K562 (cell line): ENCODE results near the gene LRRK1. TPM values are rescaled to one million over a fixed set of nuclear protein-coding genes. Genes with fewer than 3 reads are reported as not detected.
A peak's percentile ranks its signal among the peaks of the same experiment; 100 is the strongest.

Experiments used
- ATAC-seq: fragments of 200-7000 bp; cut with Tn5 transposase; 3 replicates; pipeline ENCODE4 v1.9.1; 2020; ENCODE audit warnings: moderate library complexity
- BruUV-seq: library from RNA; stranded (reverse); fragments of 400-500 nt; replicated peaks from 2 replicates; lab custom pipeline; 2021; lab: Mats Ljungman, UMichigan
- CTCF ChIA-PET: fragments of 300-600 bp; formaldehyde crosslinking; extraction: SDS; loops from one replicate; lab custom pipeline; 2021; ENCODE audit warnings: low intra/inter-chr PET ratio; lab: Yijun Ruan, JAX
- POLR2A ChIA-PET: fragments of 300-600, 350-650 bp; sonication (Branson Sonifier 250); formaldehyde crosslinking; extraction: SDS; loops from one replicate; lab custom pipeline; 2021; ENCODE audit warnings: antibody characterized with exemption, inconsistent platforms; lab: Yijun Ruan, JAX
- DNase-seq, 4 experiments: peaks; one replicate each; pipeline versions ENCODE4 v3.0.0 to v3.0.0-alpha.2; 2011 to 2018; ENCODE audit warnings: low spot score in 3 of 4, mixed read lengths in 3 of 4; ENCODE audit errors: extremely low read depth in 1 of 4
- FAIRE-seq: peaks from 2 replicates; lab custom pipeline; 2011; peaks lifted over from hg19 to GRCh38; lab: Jason Lieb, UNC
- H2AFZ ChIP-seq: 2 replicates; pipeline ENCODE4 v1.6.0; 2011; ENCODE audit warnings: low read depth, low read length, control low read depth, inconsistent platforms
- H3K27ac ChIP-seq: fragments of 200-600 bp; 3 replicates; pipeline ENCODE4 v1.8.0; 2011; ENCODE audit warnings: low read depth, mild to moderate bottlenecking, control low read depth, inconsistent platforms, low read length, moderate library complexity, mixed read lengths; ENCODE audit errors: extremely low read depth
- H3K27me3 ChIP-seq, 2 experiments: fragments of 300-600 bp in 1 of 2; 2 replicates in 1 of 2; 3 replicates in 1 of 2; pipeline versions ENCODE4 v1.6.0 to v1.8.0; 2011; ENCODE audit warnings: inconsistent platforms in 2 of 2, low read length in 2 of 2, mild to moderate bottlenecking in 1 of 2, mixed read lengths in 1 of 2, moderate library complexity in 1 of 2; ENCODE audit not compliant: control insufficient read depth in 2 of 2, insufficient read depth in 2 of 2
- H3K36me3 ChIP-seq: fragments of 300-600 bp; 3 replicates; pipeline ENCODE4 v1.8.0; 2011; ENCODE audit warnings: mild to moderate bottlenecking, low read length, inconsistent platforms; ENCODE audit not compliant: control insufficient read depth, insufficient read depth
- H3K4me1 ChIP-seq, 2 experiments: fragments of 200-600 bp in 1 of 2; replicated peaks in 1 of 2; 2 replicates in 1 of 2; 3 replicates in 1 of 2; pipeline versions ENCODE4 v1.5.1 to v1.8.0; 2011; ENCODE audit warnings: inconsistent platforms in 2 of 2, low read length in 2 of 2, mild to moderate bottlenecking in 1 of 2, mixed read lengths in 1 of 2, moderate library complexity in 1 of 2; ENCODE audit not compliant: control insufficient read depth in 2 of 2, insufficient read depth in 2 of 2
- H3K4me2 ChIP-seq: 2 replicates; pipeline ENCODE4 v1.6.1; 2011; ENCODE audit warnings: low read length, control low read depth, inconsistent platforms, mixed read lengths; ENCODE audit not compliant: insufficient read depth
- H3K4me3 ChIP-seq: fragments of 200-600 bp; sonication (generic), shearing (Covaris generic); 2 replicates; pipeline ENCODE4 v1.5.1; 2016; ENCODE audit warnings: control low read depth, inconsistent platforms
- H3K79me2 ChIP-seq: fragments of 200-600 bp; 3 replicates; pipeline ENCODE4 v1.8.0; 2011; ENCODE audit warnings: low read length, inconsistent platforms; ENCODE audit not compliant: control insufficient read depth, insufficient read depth
- H3K9ac ChIP-seq, 2 experiments: 2 replicates each; pipeline versions ENCODE4 v1.6.0 to v1.6.1; 2011; ENCODE audit warnings: low read depth in 2 of 2, low read length in 2 of 2, control low read depth in 1 of 2, inconsistent platforms in 1 of 2, mild to moderate bottlenecking in 1 of 2, mixed read lengths in 1 of 2; ENCODE audit not compliant: insufficient read depth in 1 of 2
- H3K9me1 ChIP-seq: one replicate; pipeline ENCODE4 v1.6.0; 2011; ENCODE audit warnings: inconsistent platforms, mild to moderate bottlenecking, low read length, moderate library complexity; ENCODE audit not compliant: control insufficient read depth, insufficient read depth
- H3K9me3 ChIP-seq: replicated peaks from 2 replicates; pipeline ENCODE4 v1.5.1; 2011; ENCODE audit warnings: low read depth, low read length, inconsistent platforms; ENCODE audit not compliant: control insufficient read depth, insufficient read depth
- H4K20me1 ChIP-seq: replicated peaks from 2 replicates; pipeline ENCODE4 v1.6.1; 2011; ENCODE audit warnings: low read length, inconsistent platforms, mixed read lengths; ENCODE audit not compliant: control insufficient read depth, insufficient read depth
- CBX3 ChIP-seq, 2 experiments: IDR thresholded peaks; 1 replicate in 1 of 2; 2 replicates in 1 of 2; pipeline ENCODE4 v1.6.1; 2012; ENCODE audit warnings: inconsistent platforms in 2 of 2, low read length in 2 of 2, borderline replicate concordance in 1 of 2, control low read depth in 1 of 2
- MAFG ChIP-seq: fragments of 450-650 bp; conservative IDR thresholded peaks from 2 replicates; pipeline ENCODE4 v1.6.1; 2016; ENCODE audit warnings: missing genetic modification characterization, missing compliant biosample characterization
- MCM2 ChIP-seq: fragments of 450-650 bp; IDR thresholded peaks from 2 replicates; pipeline ENCODE4 v1.6.1; 2017; ENCODE audit warnings: low read depth, mild to moderate bottlenecking
- NFE2 ChIP-seq: IDR thresholded peaks from 2 replicates; pipeline ENCODE4 v1.6.1; 2014; ENCODE audit warnings: antibody characterized with exemption, low read depth
- NUFIP1 ChIP-seq: fragments of 450-650 bp; IDR thresholded peaks from 2 replicates; pipeline ENCODE4 v1.6.1; 2018; ENCODE audit not compliant: partially characterized antibody
- PCBP2 ChIP-seq: fragments of 200-400 bp; formaldehyde crosslinking; IDR thresholded peaks from 2 replicates; pipeline ENCODE4 v1.6.1; 2018; ENCODE audit warnings: low read length, low read depth, mild to moderate bottlenecking, moderate library complexity; ENCODE audit not compliant: poor library complexity, severe bottlenecking
- POLR2H ChIP-seq: IDR thresholded peaks from 2 replicates; pipeline ENCODE4 v1.6.1; 2016; ENCODE audit warnings: missing genetic modification characterization, low read depth, mild to moderate bottlenecking, control low read depth, missing compliant biosample characterization, moderate library complexity
- VEZF1 ChIP-seq: fragments of 200-800 bp; sonication (Bioruptor generic); IDR thresholded peaks from 2 replicates; pipeline ENCODE4 v1.6.1; 2017; ENCODE audit warnings: missing genetic modification characterization, missing compliant biosample characterization
- WGBS: fragments of 100-300 bp; shearing (Covaris generic); methylation state at CpG from one replicate; pipeline ENCODE4 v1.1.6; 2016; ENCODE audit warnings: low coverage, mixed read lengths; ENCODE audit not compliant: insufficient coverage; ENCODE audit errors: missing lambda C conversion rate; 5-methylcytosine and 5-hydroxymethylcytosine counted together
- in situ Hi-C: fragments of 300-500 bp; cut with MboI; formaldehyde crosslinking; loops from 4 replicates; pipeline ENCODE4 v1.15.0; 2018; ENCODE audit warnings: inconsistent platforms, mixed read lengths
- intact Hi-C: fragments of 100-400 bp; cut with micrococcal nuclease; formaldehyde crosslinking; loops from 2 replicates; pipeline ENCODE4 v1.14.2; 2022
- polyA plus RNA-seq, 8 experiments: library from polyadenylated mRNA; depleted of rRNA in 4 of 8; stranded (reverse) in 5 of 8; unstranded in 3 of 8; fragments of >200 nt; fragmentation: Nextera tagmentation in 2 of 8; fragmentation: Illumina TruSeq in 1 of 8; extraction: Ambion mirVana in 2 of 8; extraction: Trizol in 1 of 8; gene quantifications; 2 replicates each; pipeline versions ENCODE4 v1.2.1 to v1.2.3, GENCODE V29; 2011 to 2014; ENCODE audit warnings: inconsistent platforms in 1 of 8, missing spikeins in 1 of 8
- total RNA-seq, 7 experiments: library from RNA; depleted of rRNA in 6 of 7; stranded (reverse); fragments of >200 nt in 6 of 7; fragmentation: Illumina TruSeq in 2 of 7; extraction: Trizol in 2 of 7; gene quantifications; 2 replicates each; pipeline versions ENCODE4 v1.2.1 to v1.2.3, GENCODE V29; 2011 to 2021; ENCODE audit warnings: low replicate concordance in 1 of 7
- TF ChIP-seq, protein P1 (sequence below): fragments of 450-650 bp; formaldehyde crosslinking; IDR thresholded peaks from 2 replicates; pipeline ENCODE4 v1.4.0; 2020; ENCODE audit warnings: mild to moderate bottlenecking, moderate library complexity
- TF ChIP-seq, protein P2 (sequence below): fragments of 450-650 bp; IDR thresholded peaks from 2 replicates; pipeline ENCODE4 v1.6.1; 2016; ENCODE audit warnings: low read depth

The LRRK1 gene
- total and polyA plus RNA-seq, 9 of the 15 experiments (the other 6 are each of a cell fraction or from before 2014, with no cell fraction given) = 0.01 to 1.5 (median 0.11) TPM

- H3K79me2 ChIP-seq = no peaks in the 10 kb centered on the region
- in situ Hi-C loops = no loop called here
- peak; percentile 24; the same call in 1 of the 3 replicates for ATAC-seq
- no peaks in the 10 kb centered on the region for H3K9me1 ChIP-seq
- WGBS = 4% methylated on average over 14 of the region's 14 CpGs
- H3K4me2 ChIP-seq = no peak overlapping the region
- no peak overlapping the region for H3K4me3 ChIP-seq
- intact Hi-C loops = no loop called here
- H3K27me3 ChIP-seq = peaks cover 49 to 85% of the 10 kb centered on the region in 2 experiments
- no peak overlapping the region for H2AFZ ChIP-seq
- CTCF ChIA-PET = no interaction called here
- POLR2A ChIA-PET = interaction anchor here (0.5 to 1.2 kb wide), 6 partner anchors 19 to 917 kb away, joined by 3 to 4 read pairs (median 3); no protein-coding TSS in a partner anchor
- FAIRE-seq = no peak
- no peak for DNase-seq
- no peaks in the 10 kb centered on the region for H3K9me3 ChIP-seq
- no peaks in the 10 kb centered on the region for H3K36me3 ChIP-seq
- H3K9ac ChIP-seq = no peak overlapping the region
- H3K4me1 ChIP-seq = no peaks in the 10 kb centered on the region; a peak in 2 of 5 replicates
- H3K27ac ChIP-seq = no peak overlapping the region
- BruUV-seq = no TSS peak
- peaks cover 16% of the 10 kb centered on the region; the same call in 1 of the 2 replicates for H4K20me1 ChIP-seq
- no peak for TF ChIP-seq NFE2
- TF ChIP-seq CBX3 (IDR thresholded peaks at IDR 0.05; ENCODE audit: borderline replicate concordance in 1 of 2, low read length in 2 of 2) = no peak
- TF ChIP-seq, protein P1, sequence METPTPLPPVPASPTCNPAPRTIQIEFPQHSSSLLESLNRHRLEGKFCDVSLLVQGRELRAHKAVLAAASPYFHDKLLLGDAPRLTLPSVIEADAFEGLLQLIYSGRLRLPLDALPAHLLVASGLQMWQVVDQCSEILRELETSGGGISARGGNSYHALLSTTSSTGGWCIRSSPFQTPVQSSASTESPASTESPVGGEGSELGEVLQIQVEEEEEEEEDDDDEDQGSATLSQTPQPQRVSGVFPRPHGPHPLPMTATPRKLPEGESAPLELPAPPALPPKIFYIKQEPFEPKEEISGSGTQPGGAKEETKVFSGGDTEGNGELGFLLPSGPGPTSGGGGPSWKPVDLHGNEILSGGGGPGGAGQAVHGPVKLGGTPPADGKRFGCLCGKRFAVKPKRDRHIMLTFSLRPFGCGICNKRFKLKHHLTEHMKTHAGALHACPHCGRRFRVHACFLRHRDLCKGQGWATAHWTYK (CRISPR knock-in tag) = no peak
- no peak for TF ChIP-seq POLR2H (tag)
- TF ChIP-seq VEZF1 (CRISPR knock-in tag) = no peak
- TF ChIP-seq NUFIP1 = no peak
- TF ChIP-seq MCM2 = no peak
- no peak for TF ChIP-seq MAFG (tag)
- TF ChIP-seq, protein P2, sequence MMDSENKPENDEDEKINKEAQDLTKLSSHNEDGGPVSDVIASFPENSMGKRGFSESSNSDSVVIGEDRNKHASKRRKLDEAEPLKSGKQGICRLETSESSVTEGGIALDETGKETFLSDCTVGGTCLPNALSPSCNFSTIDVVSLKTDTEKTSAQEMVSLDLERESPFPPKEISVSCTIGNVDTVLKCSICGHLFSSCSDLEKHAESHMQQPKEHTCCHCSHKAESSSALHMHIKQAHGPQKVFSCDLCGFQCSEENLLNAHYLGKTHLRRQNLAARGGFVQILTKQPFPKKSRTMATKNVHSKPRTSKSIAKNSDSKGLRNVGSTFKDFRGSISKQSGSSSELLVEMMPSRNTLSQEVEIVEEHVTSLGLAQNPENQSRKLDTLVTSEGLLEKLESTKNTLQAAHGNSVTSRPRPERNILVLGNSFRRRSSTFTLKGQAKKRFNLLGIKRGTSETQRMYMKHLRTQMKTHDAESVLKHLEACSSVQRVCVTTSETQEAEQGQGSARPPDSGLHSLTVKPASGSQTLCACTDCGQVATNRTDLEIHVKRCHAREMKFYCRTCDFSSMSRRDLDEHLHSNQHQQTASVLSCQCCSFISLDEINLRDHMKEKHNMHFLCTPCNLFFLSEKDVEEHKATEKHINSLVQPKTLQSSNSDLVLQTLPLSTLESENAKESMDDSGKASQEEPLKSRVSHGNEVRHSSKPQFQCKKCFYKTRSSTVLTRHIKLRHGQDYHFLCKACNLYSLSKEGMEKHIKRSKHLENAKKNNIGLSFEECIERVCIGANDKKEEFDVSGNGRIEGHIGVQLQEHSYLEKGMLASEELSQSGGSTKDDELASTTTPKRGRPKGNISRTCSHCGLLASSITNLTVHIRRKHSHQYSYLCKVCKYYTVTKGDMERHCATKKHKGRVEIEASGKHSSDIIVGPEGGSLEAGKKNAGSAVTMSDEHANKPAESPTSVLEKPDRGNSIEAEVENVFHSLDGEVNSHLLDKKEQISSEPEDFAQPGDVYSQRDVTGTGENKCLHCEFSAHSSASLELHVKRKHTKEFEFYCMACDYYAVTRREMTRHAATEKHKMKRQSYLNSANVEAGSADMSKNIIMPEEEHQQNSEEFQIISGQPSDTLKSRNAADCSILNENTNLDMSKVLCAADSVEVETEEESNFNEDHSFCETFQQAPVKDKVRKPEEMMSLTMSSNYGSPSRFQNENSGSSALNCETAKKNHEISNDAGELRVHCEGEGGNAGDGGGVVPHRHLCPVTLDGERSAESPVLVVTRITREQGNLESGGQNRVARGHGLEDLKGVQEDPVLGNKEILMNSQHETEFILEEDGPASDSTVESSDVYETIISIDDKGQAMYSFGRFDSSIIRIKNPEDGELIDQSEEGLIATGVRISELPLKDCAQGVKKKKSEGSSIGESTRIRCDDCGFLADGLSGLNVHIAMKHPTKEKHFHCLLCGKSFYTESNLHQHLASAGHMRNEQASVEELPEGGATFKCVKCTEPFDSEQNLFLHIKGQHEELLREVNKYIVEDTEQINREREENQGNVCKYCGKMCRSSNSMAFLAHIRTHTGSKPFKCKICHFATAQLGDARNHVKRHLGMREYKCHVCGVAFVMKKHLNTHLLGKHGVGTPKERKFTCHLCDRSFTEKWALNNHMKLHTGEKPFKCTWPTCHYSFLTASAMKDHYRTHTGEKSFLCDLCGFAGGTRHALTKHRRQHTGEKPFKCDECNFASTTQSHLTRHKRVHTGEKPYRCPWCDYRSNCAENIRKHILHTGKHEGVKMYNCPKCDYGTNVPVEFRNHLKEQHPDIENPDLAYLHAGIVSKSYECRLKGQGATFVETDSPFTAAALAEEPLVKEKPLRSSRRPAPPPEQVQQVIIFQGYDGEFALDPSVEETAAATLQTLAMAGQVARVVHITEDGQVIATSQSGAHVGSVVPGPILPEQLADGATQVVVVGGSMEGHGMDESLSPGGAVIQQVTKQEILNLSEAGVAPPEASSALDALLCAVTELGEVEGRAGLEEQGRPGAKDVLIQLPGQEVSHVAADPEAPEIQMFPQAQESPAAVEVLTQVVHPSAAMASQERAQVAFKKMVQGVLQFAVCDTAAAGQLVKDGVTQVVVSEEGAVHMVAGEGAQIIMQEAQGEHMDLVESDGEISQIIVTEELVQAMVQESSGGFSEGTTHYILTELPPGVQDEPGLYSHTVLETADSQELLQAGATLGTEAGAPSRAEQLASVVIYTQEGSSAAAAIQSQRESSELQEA = no peak
- TF ChIP-seq PCBP2 = no peak
These were observed 148.7 kb downstream of the LRRK1 start for GRCh38 chr15:101067660-101068522.
